Naive thymus-derived CD4-positive, alpha-beta T cell (primary cell): ENCODE measurements around the gene ABR. TPM values are rescaled to one million over a fixed set of nuclear protein-coding genes. Genes with fewer than 3 reads are reported as not detected.

Source experiments
- ATAC-seq: fragments of 150-1000 bp; cut with Tn5 transposase; 2 replicates; pipeline ENCODE4 v1.10.0; 2021; ENCODE audit warnings: mild to moderate bottlenecking, moderate library complexity
- CTCF ChIA-PET: fragments of 350-600 bp; sonication (Branson Sonifier 250); formaldehyde crosslinking; loops from one replicate; lab custom pipeline; 2021; ENCODE audit warnings: antibody characterized with exemption; lab: Charles Lee
- POLR2A ChIA-PET: fragments of 350-600 bp; sonication (Branson Sonifier 250); formaldehyde crosslinking; loops from one replicate; lab custom pipeline; 2021; ENCODE audit warnings: antibody characterized with exemption, inconsistent platforms; lab: Charles Lee
- DNase-seq, 9 donors: peaks; one replicate each; pipeline versions ENCODE4 v3.0.0 to v3.0.0-alpha.2; 2020 to 2022; ENCODE audit warnings: mixed read lengths in 1 of 9
- H3K27ac ChIP-seq: one replicate; pipeline ENCODE4 v1.7.0; 2013; ENCODE audit warnings: mild to moderate bottlenecking, low read depth, low read length, moderate library complexity
- H3K27me3 ChIP-seq, 2 donors: one replicate each; pipeline ENCODE4 v1.7.0; 2013; ENCODE audit warnings: low read length in 2 of 2, mild to moderate bottlenecking in 2 of 2, moderate library complexity in 2 of 2; ENCODE audit not compliant: control insufficient read depth in 2 of 2, insufficient read depth in 2 of 2
- H3K36me3 ChIP-seq, 3 experiments: 1 replicate in 2 of 3; 2 replicates in 1 of 3; pipeline ENCODE4 v1.7.0; 2013; ENCODE audit warnings: low read length in 3 of 3, mild to moderate bottlenecking in 3 of 3, moderate library complexity in 1 of 3; ENCODE audit not compliant: insufficient read depth in 3 of 3, control insufficient read depth in 2 of 3
- H3K4me1 ChIP-seq, 2 donors: one replicate each; pipeline ENCODE4 v1.7.0; 2013; ENCODE audit warnings: low read length in 2 of 2, mild to moderate bottlenecking in 2 of 2, moderate library complexity in 1 of 2; ENCODE audit not compliant: control insufficient read depth in 2 of 2, insufficient read depth in 2 of 2
- H3K4me3 ChIP-seq: 2 replicates; pipeline ENCODE4 v1.7.0; 2013; ENCODE audit warnings: mild to moderate bottlenecking, low read length
- H3K9me3 ChIP-seq, 3 experiments: 1 replicate in 2 of 3; 2 replicates in 1 of 3; pipeline ENCODE4 v1.7.0; 2013; ENCODE audit warnings: low read length in 3 of 3; ENCODE audit not compliant: control insufficient read depth in 2 of 3
- H3K27ac Mint-ChIP-seq, 9 donors: one replicate each; pipeline ENCODE4 v1.8.0; 2020 to 2022; ENCODE audit warnings: mixed read lengths in 9 of 9, mild to moderate bottlenecking in 8 of 9, moderate library complexity in 5 of 9, inconsistent platforms in 2 of 9
- H3K27me3 Mint-ChIP-seq, 5 donors: one replicate each; pipeline ENCODE4 v1.8.0; 2021 to 2022; ENCODE audit warnings: mixed read lengths in 5 of 5, mild to moderate bottlenecking in 1 of 5
- H3K36me3 Mint-ChIP-seq, 5 donors: one replicate each; pipeline ENCODE4 v1.8.0; 2020 to 2022; ENCODE audit warnings: mixed read lengths in 5 of 5, mild to moderate bottlenecking in 3 of 5, inconsistent platforms in 1 of 5
- H3K4me1 Mint-ChIP-seq, 7 donors: one replicate each; pipeline ENCODE4 v1.8.0; 2020 to 2022; ENCODE audit warnings: mixed read lengths in 7 of 7, mild to moderate bottlenecking in 3 of 7, inconsistent platforms in 1 of 7
- H3K4me3 Mint-ChIP-seq, 10 donors: one replicate each; pipeline ENCODE4 v1.8.0; 2020 to 2022; ENCODE audit warnings: mild to moderate bottlenecking in 10 of 10, mixed read lengths in 10 of 10, moderate library complexity in 6 of 10, inconsistent platforms in 2 of 10
- H3K9me3 Mint-ChIP-seq, 11 donors: one replicate each; pipeline ENCODE4 v1.8.0; 2020 to 2022; ENCODE audit warnings: mixed read lengths in 11 of 11, mild to moderate bottlenecking in 4 of 11, inconsistent platforms in 1 of 11, moderate library complexity in 1 of 11
- intact Hi-C, 2 donors: fragments of 100-400 bp; cut with micrococcal nuclease; formaldehyde crosslinking; loops; one replicate each; pipeline ENCODE4 v1.15.1; 2023
- polyA plus RNA-seq, 2 donors: library from polyadenylated mRNA; unstranded; fragments of 300-500 nt; fragmentation: Illumina TruSeq; gene quantifications; one replicate each; pipeline ENCODE4 v1.2.3, GENCODE V29; 2021
- total RNA-seq, 6 experiments: library from RNA in 5 of 6; stranded (reverse) in 5 of 6; gene quantifications; 1 replicate in 5 of 6; 2 replicates in 1 of 6; pipeline ENCODE4 v1.2.3 and lab custom pipeline; 2021 to 2026

The ABR gene
- total and polyA plus RNA-seq, 7 experiments from 2014 or later: 13.1 to 152 (median 139) TPM

DNA sequence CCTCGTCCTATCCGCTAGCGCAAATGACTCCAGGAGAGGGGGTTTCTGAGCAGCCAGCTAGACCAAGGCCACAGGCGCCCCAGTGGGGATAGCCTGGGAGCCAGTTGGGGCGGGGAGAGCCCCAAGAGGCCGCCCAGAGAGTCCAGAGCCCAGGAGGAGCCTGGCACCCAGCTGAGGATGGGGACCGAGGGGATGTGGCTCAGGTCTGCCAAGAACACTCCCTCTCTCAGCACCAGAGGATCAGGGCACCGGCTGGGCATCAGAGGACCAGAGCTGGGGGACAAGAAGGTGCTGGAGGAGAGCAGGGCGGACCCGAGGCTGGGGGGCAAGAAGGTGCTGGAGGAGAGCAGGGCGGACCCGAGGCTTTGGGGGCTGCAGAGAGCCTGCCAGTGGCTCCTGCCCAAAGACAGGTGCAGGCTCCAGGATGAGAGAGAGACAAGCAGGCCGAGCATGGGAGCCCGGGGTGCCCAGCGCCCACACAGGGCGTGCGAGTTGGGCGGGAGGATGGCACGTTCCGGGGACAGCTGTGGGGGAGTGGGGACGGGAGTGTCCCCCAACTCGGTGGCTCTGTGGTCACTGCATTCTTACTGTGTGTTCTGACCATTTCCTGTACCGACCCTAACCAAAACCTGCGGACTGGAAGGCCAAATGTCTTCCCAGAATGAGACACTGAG, 143.5 kb downstream of the ABR start:
- no peak for ATAC-seq
- peaks cover 0 to 11% (median 0%) of the 10 kb centered on the region in 7 donors for H3K4me1 Mint-ChIP-seq
- H3K4me3 Mint-ChIP-seq: no peak overlapping the region
- H3K4me1 ChIP-seq: no peaks in the 10 kb centered on the region
- peak overlapping the region in 2 of 9 donors; percentile 17 to 45 for H3K27ac Mint-ChIP-seq
- ChIA-PET CTCF (no interaction called here), POLR2A (no interaction called here)
- H3K9me3 Mint-ChIP-seq: no peaks in the 10 kb centered on the region
- H3K27me3 ChIP-seq: no peaks in the 10 kb centered on the region
- DNase-seq: no peak
- peaks cover 0 to 10% (median 0%) of the 10 kb centered on the region in 5 donors for H3K36me3 Mint-ChIP-seq
- H3K27ac ChIP-seq: no peak overlapping the region
- no peaks in the 10 kb centered on the region for H3K27me3 Mint-ChIP-seq
- intact Hi-C loops: no loop called here
- H3K36me3 ChIP-seq: peaks cover 0 to 52% (median 0%) of the 10 kb centered on the region in 3 experiments
- H3K4me3 ChIP-seq: no peak overlapping the region
- H3K9me3 ChIP-seq: no peaks in the 10 kb centered on the region

- H3K36me3 ChIP-seq: peaks cover 0 to 56% (median 0%) of the 10 kb centered on the region in 3 experiments
- POLR2A ChIA-PET: no interaction called here
- H3K4me1 ChIP-seq: no peaks in the 10 kb centered on the region
- Mint-ChIP-seq H3K27ac (peak overlapping the region in 2 of 9 donors; percentile 46 to 48), H3K4me1 (peaks cover 0 to 11% (median 0%) of the 10 kb centered on the region in 7 donors), H3K9me3 (no peaks in the 10 kb centered on the region), H3K4me3 (no peak overlapping the region), H3K27me3 (no peaks in the 10 kb centered on the region), H3K36me3 (peaks cover 0 to 10% (median 0%) of the 10 kb centered on the region in 5 donors)
- no peak overlapping the region for H3K4me3 ChIP-seq
- no peaks in the 10 kb centered on the region for H3K9me3 ChIP-seq
- CTCF ChIA-PET: no interaction called here
- H3K27ac ChIP-seq: no peak overlapping the region
- DNase-seq (no peak), ATAC-seq (no peak)
- H3K27me3 ChIP-seq: no peaks in the 10 kb centered on the region
- intact Hi-C loops: no loop called here
These were observed 144.1 kb downstream of the ABR start for GRCh38 chr17:1035546-1036170.

- Mint-ChIP-seq H3K27me3 (no peaks in the 10 kb centered on the region), H3K36me3 (peaks cover 0 to 10% (median 0%) of the 10 kb centered on the region in 5 donors), H3K4me1 (peaks cover 0 to 11% (median 0%) of the 10 kb centered on the region in 7 donors), H3K27ac (no peak overlapping the region), H3K4me3 (no peak overlapping the region), H3K9me3 (no peaks in the 10 kb centered on the region)
- Histone ChIP-seq H3K27me3 (no peaks in the 10 kb centered on the region), H3K9me3 (no peaks in the 10 kb centered on the region), H3K4me1 (no peaks in the 10 kb centered on the region), H3K4me3 (no peak overlapping the region), H3K27ac (no peak overlapping the region), H3K36me3 (peaks cover 0 to 56% (median 0%) of the 10 kb centered on the region in 3 experiments)
- ChIA-PET CTCF (no interaction called here), POLR2A (no interaction called here)
- ATAC-seq (no peak), DNase-seq (no peak)
- intact Hi-C loops: no loop called here
These were observed 145.1 kb downstream of the ABR start for GRCh38 chr17:1034652-1035210.

- H3K4me3 ChIP-seq: no peak overlapping the region
- DNase-seq (no peak), ATAC-seq (no peak)
- no peaks in the 10 kb centered on the region for H3K27me3 ChIP-seq
- H3K27ac Mint-ChIP-seq: no peak overlapping the region
- no peaks in the 10 kb centered on the region for H3K9me3 ChIP-seq
- no peaks in the 10 kb centered on the region for H3K4me1 ChIP-seq
- intact Hi-C loops: no loop called here
- H3K36me3 ChIP-seq: peaks cover 0 to 47% (median 0%) of the 10 kb centered on the region in 3 experiments
- CTCF ChIA-PET: no interaction called here
- peaks cover 0 to 10% (median 0%) of the 10 kb centered on the region in 5 donors for H3K36me3 Mint-ChIP-seq
- POLR2A ChIA-PET: interaction anchor here (0.7 kb wide), 1 partner anchor 828 kb away, joined by 4 read pairs; no protein-coding TSS in a partner anchor
- no peaks in the 10 kb centered on the region for H3K9me3 Mint-ChIP-seq
- no peaks in the 10 kb centered on the region for H3K27me3 Mint-ChIP-seq
- no peak overlapping the region for H3K27ac ChIP-seq
- peaks cover 0 to 7% (median 0%) of the 10 kb centered on the region in 7 donors for H3K4me1 Mint-ChIP-seq
- no peak overlapping the region for H3K4me3 Mint-ChIP-seq
These were observed 146.3 kb downstream of the ABR start for GRCh38 chr17:1033503-1033902.

DNA sequence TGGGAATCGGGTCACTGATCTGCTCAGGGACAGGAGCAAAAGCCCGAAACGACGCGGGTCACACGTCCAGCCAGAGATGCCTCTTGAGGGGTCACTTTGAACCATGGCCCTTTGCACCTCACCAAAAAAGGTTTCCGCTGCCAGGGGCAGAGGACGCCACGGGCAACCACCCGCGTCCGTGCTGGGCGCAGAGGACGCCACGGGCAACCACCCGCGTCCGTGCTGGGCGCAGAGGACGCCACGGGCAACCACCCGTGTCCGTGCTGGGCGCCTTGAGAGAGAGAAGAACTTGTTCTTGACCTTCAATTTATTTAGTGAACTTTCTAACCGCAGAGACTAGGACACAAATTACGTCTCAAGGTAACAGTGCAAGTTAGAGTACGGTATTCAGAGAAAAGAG, 147.4 kb downstream of the ABR start:
- no peaks in the 10 kb centered on the region for H3K27me3 Mint-ChIP-seq
- ATAC-seq: no peak
- H3K4me1 Mint-ChIP-seq: peaks cover 0 to 7% (median 0%) of the 10 kb centered on the region in 7 donors
- H3K4me1 ChIP-seq: no peaks in the 10 kb centered on the region
- H3K36me3 ChIP-seq: peaks cover 0 to 41% (median 0%) of the 10 kb centered on the region in 3 experiments
- no peak overlapping the region for H3K4me3 ChIP-seq
- no peaks in the 10 kb centered on the region for H3K9me3 Mint-ChIP-seq
- H3K27me3 ChIP-seq: no peaks in the 10 kb centered on the region
- DNase-seq: no peak
- no peaks in the 10 kb centered on the region for H3K9me3 ChIP-seq
- intact Hi-C loops: no loop called here
- ChIA-PET POLR2A (no interaction called here), CTCF (no interaction called here)
- H3K27ac Mint-ChIP-seq: no peak overlapping the region
- peaks cover 0 to 10% (median 0%) of the 10 kb centered on the region in 5 donors for H3K36me3 Mint-ChIP-seq
- no peak overlapping the region for H3K27ac ChIP-seq
- no peak overlapping the region for H3K4me3 Mint-ChIP-seq

- Histone ChIP-seq H3K4me1 (no peaks in the 10 kb centered on the region), H3K27me3 (no peaks in the 10 kb centered on the region), H3K4me3 (no peak overlapping the region), H3K27ac (no peak overlapping the region), H3K36me3 (peaks cover 0 to 42% (median 0%) of the 10 kb centered on the region in 3 experiments), H3K9me3 (no peaks in the 10 kb centered on the region)
- Mint-ChIP-seq H3K9me3 (no peaks in the 10 kb centered on the region), H3K4me3 (no peak overlapping the region), H3K27me3 (no peaks in the 10 kb centered on the region), H3K4me1 (peaks cover 0 to 7% (median 0%) of the 10 kb centered on the region in 7 donors), H3K36me3 (peaks cover 0 to 10% (median 0%) of the 10 kb centered on the region in 5 donors), H3K27ac (no peak overlapping the region)
- ChIA-PET CTCF (no interaction called here), POLR2A (no interaction called here)
- intact Hi-C loops: no loop called here
- ATAC-seq (no peak), DNase-seq (no peak)
These were observed 148.1 kb downstream of the ABR start for GRCh38 chr17:1031711-1032110.
